CD14-positive monocyte (primary cell): ENCODE results near the gene NOXRED1. TPM values are rescaled to one million over a fixed set of nuclear protein-coding genes. Genes with fewer than 3 reads are reported as not detected.

Experiments
- DNase-seq, 3 donors: peaks; one replicate each; pipeline ENCODE4 v3.0.0-alpha.2; 2011 to 2022
- H2AFZ ChIP-seq: 2 replicates; pipeline ENCODE4 v1.6.0; 2012; ENCODE audit warnings: mild to moderate bottlenecking, low read depth, low read length, inconsistent platforms; ENCODE audit not compliant: insufficient read depth, poor library complexity, severe bottlenecking
- H3K27ac ChIP-seq, 2 donors: 1 replicate in 1 of 2; 2 replicates in 1 of 2; pipeline ENCODE4 v1.5.1; 2012 to 2013; ENCODE audit warnings: low read length in 2 of 2, control low read depth in 1 of 2, inconsistent platforms in 1 of 2, low read depth in 1 of 2, mild to moderate bottlenecking in 1 of 2
- H3K27me3 ChIP-seq, 2 donors: one replicate each; pipeline versions ENCODE4 v1.6.0 to v1.6.1; 2011 to 2013; ENCODE audit warnings: low read length in 2 of 2; ENCODE audit not compliant: control insufficient read depth in 2 of 2, insufficient read depth in 2 of 2
- H3K36me3 ChIP-seq, 2 donors: replicated peaks in 1 of 2; 1 replicate in 1 of 2; 2 replicates in 1 of 2; pipeline versions ENCODE4 v1.5.1 to v1.6.1; 2012 to 2013; ENCODE audit warnings: low read length in 2 of 2, control low read depth in 1 of 2, inconsistent platforms in 1 of 2, mild to moderate bottlenecking in 1 of 2; ENCODE audit not compliant: insufficient read depth in 2 of 2, control insufficient read depth in 1 of 2
- H3K4me1 ChIP-seq, 2 donors: 1 replicate in 1 of 2; 2 replicates in 1 of 2; pipeline versions ENCODE4 v1.5.1 to v1.6.1; 2012 to 2013; ENCODE audit warnings: low read length in 2 of 2, control low read depth in 1 of 2, inconsistent platforms in 1 of 2, mild to moderate bottlenecking in 1 of 2, moderate library complexity in 1 of 2; ENCODE audit not compliant: insufficient read depth in 2 of 2, control insufficient read depth in 1 of 2
- H3K4me2 ChIP-seq: replicated peaks from 2 replicates; pipeline ENCODE3; 2012; ENCODE audit warnings: low read length, moderate library complexity, mild to moderate bottlenecking; ENCODE audit not compliant: poor library complexity, severe bottlenecking; ENCODE audit errors: extremely low read depth
- H3K4me3 ChIP-seq, 3 experiments: fragments of 200-600 bp in 1 of 3; sonication (generic) in 1 of 3; replicated peaks in 1 of 3; 1 replicate in 2 of 3; 2 replicates in 1 of 3; pipeline ENCODE4 v1.5.1; 2011 to 2013; ENCODE audit warnings: low read length in 3 of 3, mild to moderate bottlenecking in 3 of 3, control low read depth in 2 of 3, low read depth in 2 of 3, inconsistent platforms in 1 of 3, moderate library complexity in 1 of 3
- H3K79me2 ChIP-seq: 2 replicates; pipeline ENCODE4 v1.6.0; 2012; ENCODE audit warnings: mild to moderate bottlenecking, control low read depth, inconsistent platforms, low read length, moderate library complexity; ENCODE audit not compliant: insufficient read depth
- H3K9ac ChIP-seq: 2 replicates; pipeline ENCODE4 v1.6.0; 2017; ENCODE audit warnings: low read length, mild to moderate bottlenecking; ENCODE audit not compliant: insufficient read depth, poor library complexity, severe bottlenecking
- H3K9me3 ChIP-seq, 2 donors: replicated peaks in 1 of 2; 1 replicate in 1 of 2; 2 replicates in 1 of 2; pipeline versions ENCODE4 v1.5.1 to v1.6.1; 2012 to 2013; ENCODE audit warnings: low read length in 2 of 2, control low read depth in 1 of 2; ENCODE audit not compliant: control insufficient read depth in 1 of 2, insufficient read depth in 1 of 2
- H4K20me1 ChIP-seq: 2 replicates; pipeline ENCODE4 v1.6.0; 2012; ENCODE audit warnings: mild to moderate bottlenecking, low read length, control low read depth, moderate library complexity; ENCODE audit not compliant: insufficient read depth
- H3K27ac Mint-ChIP-seq, 7 donors: one replicate each; pipeline ENCODE4 v1.8.0; 2020; ENCODE audit warnings: mild to moderate bottlenecking in 7 of 7, mixed read lengths in 7 of 7, moderate library complexity in 6 of 7, inconsistent platforms in 2 of 7
- H3K27me3 Mint-ChIP-seq, 3 donors: one replicate each; pipeline ENCODE4 v1.8.0; 2021 to 2022; ENCODE audit warnings: low read depth in 3 of 3, mild to moderate bottlenecking in 3 of 3, mixed read lengths in 3 of 3, moderate library complexity in 3 of 3, inconsistent platforms in 1 of 3
- H3K36me3 Mint-ChIP-seq, 2 donors: one replicate each; pipeline ENCODE4 v1.8.0; 2020; ENCODE audit warnings: mixed read lengths in 2 of 2, inconsistent platforms in 1 of 2, mild to moderate bottlenecking in 1 of 2
- H3K4me1 Mint-ChIP-seq: one replicate; pipeline ENCODE4 v1.8.0; 2020; ENCODE audit warnings: mild to moderate bottlenecking, mixed read lengths
- H3K4me3 Mint-ChIP-seq, 2 donors: one replicate each; pipeline ENCODE4 v1.8.0; 2020; ENCODE audit warnings: mild to moderate bottlenecking in 2 of 2, mixed read lengths in 2 of 2, moderate library complexity in 1 of 2
- H3K9me3 Mint-ChIP-seq, 7 donors: one replicate each; pipeline ENCODE4 v1.8.0; 2020 to 2022; ENCODE audit warnings: mixed read lengths in 7 of 7, mild to moderate bottlenecking in 6 of 7, moderate library complexity in 6 of 7, inconsistent platforms in 2 of 7
- WGBS: methylation state at CpG from one replicate; pipeline ENCODE4 v1.1.5; 2013; ENCODE audit warnings: missing lambda C conversion rate; ENCODE audit not compliant: insufficient coverage; 5-methylcytosine and 5-hydroxymethylcytosine counted together
- intact Hi-C, 2 donors: fragments of 100-400 bp; cut with micrococcal nuclease; formaldehyde crosslinking; loops; one replicate each; pipeline versions ENCODE4 v1.15.0 to v1.15.1; 2023
- polyA plus RNA-seq, 3 donors: library from polyadenylated mRNA; depleted of rRNA in 1 of 3; unstranded in 2 of 3; stranded (reverse) in 1 of 3; fragments of 300-500 nt in 2 of 3; fragments of >200 nt in 1 of 3; fragmentation: Illumina TruSeq in 2 of 3; gene quantifications; 1 replicate in 2 of 3; 2 replicates in 1 of 3; pipeline ENCODE4 v1.2.3, GENCODE V29; 2012 to 2021
- TF ChIP-seq, protein P1 (sequence below): fragments of 200-600 bp; IDR thresholded peaks from one replicate; pipeline ENCODE4 v1.8.0; 2022; ENCODE audit warnings: antibody characterized with exemption, mild to moderate bottlenecking

The NOXRED1 gene
- polyA plus RNA-seq, 3 donors: 0.39 TPM; not detected in 2

GRCh38 chr14:77364146-77364545 is 59.2 kb downstream of the NOXRED1 start:
- Mint-ChIP-seq H3K4me3 (no peak overlapping the region), H3K27ac (peak overlapping the region in 3 of 7 donors; percentile 0 to 77 (median 35)), H3K27me3 (no peaks in the 10 kb centered on the region), H3K4me1 (peaks cover 22% of the 10 kb centered on the region), H3K9me3 (no peaks in the 10 kb centered on the region), H3K36me3 (peaks cover 6 to 16% of the 10 kb centered on the region in 2 donors)
- Histone ChIP-seq H3K27me3 (no peaks in the 10 kb centered on the region), H3K36me3 (peaks cover 0 to 6% of the 10 kb centered on the region in 2 donors), H4K20me1 (no peaks in the 10 kb centered on the region), H3K4me3 (no peak overlapping the region), H3K4me1 (peaks cover 5 to 6% of the 10 kb centered on the region in 2 donors), H3K9ac (no peak overlapping the region), H3K27ac (no peak overlapping the region), H2AFZ (no peak overlapping the region), H3K79me2 (peaks cover 93% of the 10 kb centered on the region), H3K9me3 (no peaks in the 10 kb centered on the region), H3K4me2 (no peak overlapping the region)
- WGBS: no CpG with 5 or more reads among the region's 3 CpGs
- intact Hi-C loops: no loop called here
- no peak for DNase-seq
- TF ChIP-seq, protein P1, sequence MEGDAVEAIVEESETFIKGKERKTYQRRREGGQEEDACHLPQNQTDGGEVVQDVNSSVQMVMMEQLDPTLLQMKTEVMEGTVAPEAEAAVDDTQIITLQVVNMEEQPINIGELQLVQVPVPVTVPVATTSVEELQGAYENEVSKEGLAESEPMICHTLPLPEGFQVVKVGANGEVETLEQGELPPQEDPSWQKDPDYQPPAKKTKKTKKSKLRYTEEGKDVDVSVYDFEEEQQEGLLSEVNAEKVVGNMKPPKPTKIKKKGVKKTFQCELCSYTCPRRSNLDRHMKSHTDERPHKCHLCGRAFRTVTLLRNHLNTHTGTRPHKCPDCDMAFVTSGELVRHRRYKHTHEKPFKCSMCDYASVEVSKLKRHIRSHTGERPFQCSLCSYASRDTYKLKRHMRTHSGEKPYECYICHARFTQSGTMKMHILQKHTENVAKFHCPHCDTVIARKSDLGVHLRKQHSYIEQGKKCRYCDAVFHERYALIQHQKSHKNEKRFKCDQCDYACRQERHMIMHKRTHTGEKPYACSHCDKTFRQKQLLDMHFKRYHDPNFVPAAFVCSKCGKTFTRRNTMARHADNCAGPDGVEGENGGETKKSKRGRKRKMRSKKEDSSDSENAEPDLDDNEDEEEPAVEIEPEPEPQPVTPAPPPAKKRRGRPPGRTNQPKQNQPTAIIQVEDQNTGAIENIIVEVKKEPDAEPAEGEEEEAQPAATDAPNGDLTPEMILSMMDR: no peak

- H3K36me3 ChIP-seq: peaks cover 0 to 6% of the 10 kb centered on the region in 2 donors
- H3K4me3 ChIP-seq: no peak overlapping the region
- peaks cover 5 to 6% of the 10 kb centered on the region in 2 donors for H3K4me1 ChIP-seq
- Mint-ChIP-seq H3K4me3 (no peak overlapping the region), H3K4me1 (peaks cover 23% of the 10 kb centered on the region), H3K27me3 (no peaks in the 10 kb centered on the region), H3K27ac (no peak overlapping the region), H3K9me3 (peaks cover 0 to 2% (median 0%) of the 10 kb centered on the region in 7 donors), H3K36me3 (peaks cover 12 to 16% of the 10 kb centered on the region in 2 donors)
- H4K20me1 ChIP-seq: no peaks in the 10 kb centered on the region
- WGBS: no CpG with 5 or more reads among the region's 1 CpG
- peaks cover 83% of the 10 kb centered on the region for H3K79me2 ChIP-seq
- H3K27ac ChIP-seq: no peak overlapping the region
- DNase-seq: no peak
- no peak overlapping the region for H2AFZ ChIP-seq
- no peak overlapping the region for H3K4me2 ChIP-seq
- no peak overlapping the region for H3K9ac ChIP-seq
- intact Hi-C loops: no loop called here
- TF ChIP-seq, protein P1: no peak
- no peaks in the 10 kb centered on the region for H3K9me3 ChIP-seq
- no peaks in the 10 kb centered on the region for H3K27me3 ChIP-seq
Observed at GRCh38 chr14:77359626-77360025, 63.7 kb downstream of the NOXRED1 start.
